ENCODE data around the gene ZNF80. TPM values are rescaled to one million over a fixed set of nuclear protein-coding genes. Genes with fewer than 3 reads are reported as not detected.

Gene ZNF80
- total and polyA plus RNA-seq, 2 of the 13 experiments (the other 11 are each of a cell fraction or from before 2014, with no cell fraction given), result not detected

GRCh38 chr3:114259566-114259965 lies 22.2 kb upstream of the ZNF80 start (continued):
- TF ChIP-seq ZNF496 (CRISPR knock-in tag; IDR thresholded peaks at IDR 0.05; ENCODE audit: insufficient replicate concordance) (no peak), TRAFD1 (CRISPR knock-in tag; IDR thresholded peaks at IDR 0.05; ENCODE audit: borderline replicate concordance) (no peak), PHF20 (CRISPR knock-in tag; IDR thresholded peaks at IDR 0.05) (no peak), PBX3 (CRISPR knock-in tag; IDR thresholded peaks at IDR 0.05; ENCODE audit: borderline replicate concordance) (no peak), ZNF264 (CRISPR knock-in tag; IDR thresholded peaks at IDR 0.05) (no peak), ZFP1 (CRISPR knock-in tag; IDR thresholded peaks at IDR 0.05) (no peak)

GRCh38 chr3:114253505-114253904 lies 16.1 kb upstream of the ZNF80 start:
- 0% methylated on average over 1 of the region's 1 CpG for WGBS (ENCODE audit: low lambda C conversion rate)
- H3K36me3 ChIP-seq (replicated peaks in 1 of 2; ENCODE audit: control insufficient read depth in 1 of 2, insufficient read depth in 2 of 2, low read length in 2 of 2), result no peaks in the 10 kb centered on the region
- TF ChIP-seq ZIK1 (CRISPR knock-in tag; IDR thresholded peaks at IDR 0.05; ENCODE audit: borderline replicate concordance, low read depth) (no peak), ZFX (CRISPR knock-in tag; IDR thresholded peaks at IDR 0.05; ENCODE audit: low read depth) (no peak), FOXJ3 (CRISPR knock-in tag; IDR thresholded peaks at IDR 0.05; ENCODE audit: borderline replicate concordance) (no peak), CEBPB (IDR thresholded peaks at IDR 0.05; ENCODE audit: borderline replicate concordance, low read depth, low read length) (no peak), ZFP90 (CRISPR knock-in tag; IDR thresholded peaks at IDR 0.05; ENCODE audit: borderline replicate concordance) (no peak), ZNF460 (CRISPR knock-in tag; IDR thresholded peaks at IDR 0.05; ENCODE audit: borderline replicate concordance) (no peak), MED1 (CRISPR knock-in tag; IDR thresholded peaks at IDR 0.05) (no peak), ZNF343 (CRISPR knock-in tag; IDR thresholded peaks at IDR 0.05) (no peak), HMGXB4 (CRISPR knock-in tag; IDR thresholded peaks at IDR 0.05; ENCODE audit: borderline replicate concordance in 1 of 2, low read depth in 1 of 2) (no peak), ETV6 (CRISPR knock-in tag; conservative IDR thresholded peaks at IDR 0.05) (no peak), PITX1 (CRISPR knock-in tag; IDR thresholded peaks at IDR 0.05) (no peak), ZNF839 (CRISPR knock-in tag; IDR thresholded peaks at IDR 0.05; ENCODE audit: borderline replicate concordance) (no peak), PAF1 (CRISPR knock-in tag; IDR thresholded peaks at IDR 0.05) (no peak)

More at GRCh38 chr3:114253505-114253904, 16.1 kb upstream of the ZNF80 start:
- H3K4me3 ChIP-seq (replicated peaks in 1 of 3; ENCODE audit: insufficient read depth in 1 of 3, low read depth in 2 of 3, low read length in 3 of 3), result no peak overlapping the region
- in situ Hi-C loops (cut with HindIII; ENCODE audit: extremely low pct_ligation_motif_present, low pct_unique_long_range_greater_than_20kb) (no loop called here), intact Hi-C loops (cut with micrococcal nuclease; ENCODE audit: unreplicated experiment) (no loop called here)
- H3K9me3 ChIP-seq (ENCODE audit: low read length), result no peaks in the 10 kb centered on the region; the same call in 1 of the 2 replicates
- no TSS peak for BruUV-seq (replicated peaks)
- no peak for ATAC-seq
- ChIA-PET CTCF (ENCODE audit: low intra/inter-chr PET ratio, low total read pairs) (no interaction called here), POLR2A (no interaction called here)
- H3K27ac ChIP-seq (ENCODE audit: extremely low read length, insufficient read depth, low read length), result no peak overlapping the region
- H3K9ac ChIP-seq (ENCODE audit: insufficient read depth, low read depth, low read length), result no peak overlapping the region
- no peak for DNase-seq (ENCODE audit: low spot score)
- no peaks in the 10 kb centered on the region for H3K79me2 ChIP-seq (ENCODE audit: insufficient read depth, low read length)
- H3K4me1 ChIP-seq (ENCODE audit: insufficient read depth, low read length), result no peaks in the 10 kb centered on the region
- no peaks in the 10 kb centered on the region; a peak in 1 of 5 replicates for H3K27me3 ChIP-seq (ENCODE audit: control insufficient read depth in 1 of 2, insufficient read depth in 2 of 2, low read length in 2 of 2)
- FAIRE-seq, result no peak
- H2AFZ ChIP-seq (ENCODE audit: low read length), result no peak overlapping the region
- H4K20me1 ChIP-seq (ENCODE audit: insufficient read depth, low read length), result no peaks in the 10 kb centered on the region
- no peak overlapping the region for H3K4me2 ChIP-seq (ENCODE audit: low read depth, low read length)

Measured in HepG2 (cell line).